IMR-90 (cell line): ENCODE results near the gene USH2A.

Experiments used
- BHLHE40 ChIP-seq: fragments of 150-350 bp; IDR thresholded peaks from 2 replicates; pipeline ENCODE4 v1.6.1; 2016; ENCODE audit warnings: mild to moderate bottlenecking, low read depth, low read length
- CHD1 ChIP-seq: IDR thresholded peaks from 2 replicates; pipeline ENCODE4 v1.6.1; 2012; ENCODE audit warnings: low read depth, low read length, improper control_type of control experiment
- CTCF ChIP-seq: conservative IDR thresholded peaks from 2 replicates; pipeline ENCODE4 v1.5.1; 2012; ENCODE audit warnings: mild to moderate bottlenecking, low read depth, low read length, improper control_type of control experiment
- FOS ChIP-seq: fragments of 150-350 bp; IDR thresholded peaks from 2 replicates; pipeline ENCODE4 v1.6.1; 2016; ENCODE audit warnings: low read depth, low read length
- MAZ ChIP-seq: IDR thresholded peaks from 2 replicates; pipeline ENCODE4 v1.6.1; 2012; ENCODE audit warnings: low read depth, mild to moderate bottlenecking, low read length, improper control_type of control experiment, moderate library complexity, borderline replicate concordance
- MXI1 ChIP-seq: IDR thresholded peaks from 2 replicates; pipeline ENCODE4 v1.6.1; 2012; ENCODE audit warnings: low read depth, mild to moderate bottlenecking, low read length, moderate library complexity, borderline replicate concordance
- NFE2L2 ChIP-seq: fragments of 150-350 bp; IDR thresholded peaks from 2 replicates; pipeline ENCODE4 v1.6.1; 2016; ENCODE audit warnings: low read depth, mild to moderate bottlenecking, low read length
- POLR2A ChIP-seq: IDR thresholded peaks from 2 replicates; pipeline ENCODE4 v1.6.1; 2012; ENCODE audit warnings: mild to moderate bottlenecking, low read depth, low read length
- RAD21 ChIP-seq: IDR thresholded peaks from 2 replicates; pipeline ENCODE4 v1.6.1; 2012; ENCODE audit warnings: low read length, improper control_type of control experiment
- RFX5 ChIP-seq: IDR thresholded peaks from 2 replicates; pipeline ENCODE4 v1.8.0; 2012; ENCODE audit warnings: low read depth, mild to moderate bottlenecking, low read length, moderate library complexity

- TF ChIP-seq CTCF (no peak), POLR2A (no peak), RFX5 (no peak), CHD1 (no peak), RAD21 (no peak), MAZ (no peak), BHLHE40 (no peak), FOS (no peak), MXI1 (no peak), NFE2L2 (no peak)
Observed at GRCh38 chr1:215717677-215718426, 705.4 kb downstream of the USH2A start.
